Measurements from ENCODE around the gene GLUL. TPM values are rescaled to one million over a fixed set of nuclear protein-coding genes. Genes with fewer than 3 reads are reported as not detected.

Gene GLUL
- total RNA-seq, 4 donors from 2014 or later: 5,859 to 11,803 (median 7,908) TPM

DNA sequence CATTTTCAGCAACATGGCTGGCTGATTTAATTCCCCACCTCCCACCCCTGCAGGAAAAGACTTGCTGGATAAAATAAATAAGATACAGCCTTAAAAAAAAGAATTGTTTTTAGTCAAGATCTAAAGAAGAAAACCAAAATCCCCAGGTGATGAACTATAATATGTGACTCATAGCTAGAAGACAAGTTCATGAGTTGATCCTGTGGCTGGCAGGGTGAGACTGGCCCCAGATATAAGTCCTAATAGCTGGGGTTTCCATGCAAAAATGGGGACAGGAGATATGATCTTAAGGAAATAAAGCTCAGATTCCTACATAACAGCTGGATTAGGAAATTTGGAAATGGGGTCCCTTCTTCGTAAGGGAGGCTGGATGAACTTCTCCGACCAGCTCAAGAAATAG lies 36.5 kb upstream of the GLUL start:
- H3K36me3 ChIP-seq: no peaks in the 10 kb centered on the region
- 65 to 73% methylated on average over 2 of the region's 2 CpGs for WGBS, 2 donors
- no peak for DNase-seq (ENCODE audit: low spot score in 2 of 2)
- H3K9me3 ChIP-seq: no peaks in the 10 kb centered on the region
- H3K27me3 ChIP-seq: no peaks in the 10 kb centered on the region
- H3K4me3 ChIP-seq: no peak overlapping the region
- H3K4me1 ChIP-seq: no peaks in the 10 kb centered on the region
- no peak overlapping the region for H3K27ac ChIP-seq
- TF ChIP-seq, protein P1, sequence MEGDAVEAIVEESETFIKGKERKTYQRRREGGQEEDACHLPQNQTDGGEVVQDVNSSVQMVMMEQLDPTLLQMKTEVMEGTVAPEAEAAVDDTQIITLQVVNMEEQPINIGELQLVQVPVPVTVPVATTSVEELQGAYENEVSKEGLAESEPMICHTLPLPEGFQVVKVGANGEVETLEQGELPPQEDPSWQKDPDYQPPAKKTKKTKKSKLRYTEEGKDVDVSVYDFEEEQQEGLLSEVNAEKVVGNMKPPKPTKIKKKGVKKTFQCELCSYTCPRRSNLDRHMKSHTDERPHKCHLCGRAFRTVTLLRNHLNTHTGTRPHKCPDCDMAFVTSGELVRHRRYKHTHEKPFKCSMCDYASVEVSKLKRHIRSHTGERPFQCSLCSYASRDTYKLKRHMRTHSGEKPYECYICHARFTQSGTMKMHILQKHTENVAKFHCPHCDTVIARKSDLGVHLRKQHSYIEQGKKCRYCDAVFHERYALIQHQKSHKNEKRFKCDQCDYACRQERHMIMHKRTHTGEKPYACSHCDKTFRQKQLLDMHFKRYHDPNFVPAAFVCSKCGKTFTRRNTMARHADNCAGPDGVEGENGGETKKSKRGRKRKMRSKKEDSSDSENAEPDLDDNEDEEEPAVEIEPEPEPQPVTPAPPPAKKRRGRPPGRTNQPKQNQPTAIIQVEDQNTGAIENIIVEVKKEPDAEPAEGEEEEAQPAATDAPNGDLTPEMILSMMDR (IDR thresholded peaks at IDR 0.05): no peak
- no peak for TF ChIP-seq EP300 (IDR thresholded peaks at IDR 0.05)
- no peak for TF ChIP-seq POLR2A (IDR thresholded peaks at IDR 0.05)

DNA sequence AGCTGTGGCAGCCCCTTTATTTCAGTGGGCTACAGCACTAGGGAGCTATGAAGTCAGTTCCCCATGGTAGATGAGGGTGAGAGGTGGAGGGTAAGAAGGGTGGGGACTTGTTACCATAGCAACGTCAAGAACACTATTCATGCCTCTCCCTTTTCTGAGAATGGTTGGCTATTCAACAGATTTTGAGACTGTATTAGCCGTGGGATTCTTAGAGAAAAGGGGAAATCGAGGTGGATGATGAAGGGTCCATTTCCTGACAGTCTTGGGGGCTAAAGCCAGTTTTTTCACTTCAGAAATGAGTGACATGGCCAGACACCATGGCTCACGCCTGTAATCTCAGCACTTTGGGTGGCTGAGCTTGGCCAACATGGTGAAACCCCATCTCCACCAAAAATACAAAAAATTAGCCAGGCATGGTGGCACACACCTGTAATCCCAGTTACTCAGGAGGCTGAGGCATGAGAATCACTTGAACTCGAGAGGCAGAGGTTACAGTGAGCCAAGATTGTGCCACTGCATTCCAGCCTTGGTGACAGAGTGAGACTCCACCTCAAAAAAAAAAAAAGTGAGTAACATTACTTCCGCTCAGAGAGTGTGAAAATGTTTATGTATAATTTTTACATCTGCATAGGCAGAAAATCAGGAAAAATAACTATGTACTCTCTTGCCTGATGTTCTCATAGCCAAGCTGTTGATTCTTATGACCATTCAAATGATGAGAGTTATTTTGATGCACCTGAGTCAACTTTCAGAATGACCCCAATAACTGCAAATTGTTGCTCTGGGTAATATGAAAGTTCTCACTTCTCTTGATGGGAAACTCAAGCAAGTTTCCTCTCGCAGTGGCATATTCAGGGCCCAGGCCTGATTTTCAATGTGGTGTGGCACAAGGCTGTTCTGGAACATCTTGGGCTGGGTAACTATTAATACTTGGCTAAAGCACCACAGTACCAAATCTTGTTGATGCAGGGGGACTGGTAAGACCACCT lies 35.1 kb upstream of the GLUL start:
- no peaks in the 10 kb centered on the region for H3K4me1 ChIP-seq
- H3K9me3 ChIP-seq: no peaks in the 10 kb centered on the region
- 82 to 87% methylated on average over 7 of the region's 7 CpGs for WGBS, 2 donors
- no peak for TF ChIP-seq POLR2A (IDR thresholded peaks at IDR 0.05)
- TF ChIP-seq, protein P1 (IDR thresholded peaks at IDR 0.05): no peak
- no peak for TF ChIP-seq EP300 (IDR thresholded peaks at IDR 0.05)
- H3K36me3 ChIP-seq: no peaks in the 10 kb centered on the region
- no peak overlapping the region for H3K27ac ChIP-seq
- no peak for DNase-seq (ENCODE audit: low spot score in 2 of 2)
- H3K4me3 ChIP-seq: no peak overlapping the region
- no peaks in the 10 kb centered on the region for H3K27me3 ChIP-seq

- Histone ChIP-seq H3K4me3 (no peak overlapping the region), H3K4me1 (peaks cover 0 to 2% (median 0%) of the 10 kb centered on the region in 4 donors), H3K27me3 (no peaks in the 10 kb centered on the region), H3K27ac (no peak overlapping the region), H3K36me3 (no peaks in the 10 kb centered on the region), H3K9me3 (no peaks in the 10 kb centered on the region)
- 50 to 69% methylated on average over 1 of the region's 1 CpG for WGBS, 2 donors
- DNase-seq (ENCODE audit: low spot score in 2 of 2): no peak
- TF ChIP-seq EP300 (IDR thresholded peaks at IDR 0.05) (no peak), POLR2A (IDR thresholded peaks at IDR 0.05) (no peak)
- TF ChIP-seq, protein P1 (IDR thresholded peaks at IDR 0.05): no peak
These were observed 24.2 kb upstream of the GLUL start for GRCh38 chr1:182415789-182416188.

DNA sequence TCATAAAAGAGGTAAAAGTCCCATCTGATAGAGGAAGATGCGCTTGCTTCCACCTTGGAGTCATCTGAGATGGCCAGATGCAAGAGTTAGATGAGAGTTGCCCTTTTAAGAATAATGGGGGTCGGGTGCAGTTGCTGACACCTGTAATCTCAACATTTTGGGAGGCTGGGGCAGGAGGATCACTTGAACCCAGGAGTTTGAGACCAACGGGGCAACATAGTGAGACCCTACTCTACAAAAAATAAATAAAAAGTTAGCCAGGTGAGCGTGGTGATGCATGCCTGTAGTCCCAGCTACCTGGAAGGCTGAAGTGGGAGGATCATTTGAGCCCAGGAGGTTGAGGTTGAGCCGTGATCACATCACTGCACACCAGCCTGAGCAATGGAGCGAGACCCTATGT lies 22.4 kb upstream of the GLUL start:
- 91 to 93% methylated on average over 6 of the region's 6 CpGs for WGBS, 2 donors
- no peak overlapping the region for H3K27ac ChIP-seq
- peaks cover 0 to 7% (median 0%) of the 10 kb centered on the region in 4 donors for H3K4me1 ChIP-seq
- no peak for DNase-seq (ENCODE audit: low spot score in 2 of 2)
- H3K36me3 ChIP-seq: no peaks in the 10 kb centered on the region
- no peak overlapping the region for H3K4me3 ChIP-seq
- H3K9me3 ChIP-seq: no peaks in the 10 kb centered on the region
- H3K27me3 ChIP-seq: no peaks in the 10 kb centered on the region
- TF ChIP-seq POLR2A (IDR thresholded peaks at IDR 0.05) (no peak), EP300 (IDR thresholded peaks at IDR 0.05) (no peak)
- TF ChIP-seq, protein P1 (IDR thresholded peaks at IDR 0.05): no peak

DNA sequence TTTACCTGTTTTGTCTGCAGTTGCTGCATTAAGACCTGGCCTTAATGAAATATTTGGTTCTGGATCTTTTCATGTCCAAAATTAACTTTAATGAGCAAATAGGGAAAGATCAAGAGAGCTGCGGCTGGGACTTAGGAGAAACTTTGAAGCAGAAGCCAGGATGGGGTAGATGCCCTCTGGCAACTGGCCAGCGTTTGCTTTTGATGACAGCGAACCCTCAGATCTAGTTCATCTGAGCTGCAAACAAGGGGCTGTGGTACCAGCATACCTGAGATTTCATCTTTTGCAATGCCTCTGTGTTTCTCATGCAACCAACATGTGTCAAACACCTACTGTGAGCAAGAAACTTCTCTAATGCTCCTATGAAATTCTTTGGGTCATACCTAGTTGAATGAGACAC lies 21.9 kb upstream of the GLUL start:
- Histone ChIP-seq H3K9me3 (no peaks in the 10 kb centered on the region), H3K4me3 (no peak overlapping the region), H3K4me1 (peaks cover 0 to 7% (median 0%) of the 10 kb centered on the region in 4 donors), H3K36me3 (no peaks in the 10 kb centered on the region), H3K27me3 (no peaks in the 10 kb centered on the region), H3K27ac (no peak overlapping the region)
- DNase-seq (ENCODE audit: low spot score in 2 of 2): no peak
- no peak for TF ChIP-seq POLR2A (IDR thresholded peaks at IDR 0.05)
- no peak for TF ChIP-seq EP300 (IDR thresholded peaks at IDR 0.05)
- TF ChIP-seq, protein P1 (IDR thresholded peaks at IDR 0.05): no peak
- 69 to 87% methylated on average over 3 of the region's 3 CpGs for WGBS, 2 donors

Measured in tibial nerve (tissue), 4 donors.